ENCODE measurements around the gene LYPLA2.

LYPLA2 gene

GRCh38 chr1:23790696-23791515, at the start of gene LYPLA2:
Gene LYPLA2, plus strand, starts transcription at chr1:23791145. Its CDS starts 1,538 bp downstream, at chr1:23792683.
- DNase-seq, result peak; percentile 86

DNA sequence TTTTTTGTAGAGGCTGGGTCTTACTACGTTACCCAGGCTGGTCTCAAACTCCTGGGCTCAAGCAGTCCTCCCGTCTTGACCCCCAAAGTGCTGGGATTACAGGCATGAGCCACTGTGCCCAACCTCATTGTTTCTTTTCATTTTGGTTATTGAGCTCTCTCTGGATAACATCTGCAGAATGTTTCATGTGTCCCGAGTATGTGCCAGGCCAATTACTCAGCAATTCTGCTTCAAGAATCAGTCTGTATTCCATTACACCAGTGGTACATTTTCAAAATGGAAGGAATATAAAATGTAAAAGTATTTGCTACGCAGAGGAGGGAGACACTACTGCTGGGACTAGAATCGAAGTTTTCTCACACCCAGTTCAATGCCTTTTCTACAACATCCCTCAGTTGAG, 49.3 kb upstream of the LYPLA2 start:
- no peak for DNase-seq

DNA sequence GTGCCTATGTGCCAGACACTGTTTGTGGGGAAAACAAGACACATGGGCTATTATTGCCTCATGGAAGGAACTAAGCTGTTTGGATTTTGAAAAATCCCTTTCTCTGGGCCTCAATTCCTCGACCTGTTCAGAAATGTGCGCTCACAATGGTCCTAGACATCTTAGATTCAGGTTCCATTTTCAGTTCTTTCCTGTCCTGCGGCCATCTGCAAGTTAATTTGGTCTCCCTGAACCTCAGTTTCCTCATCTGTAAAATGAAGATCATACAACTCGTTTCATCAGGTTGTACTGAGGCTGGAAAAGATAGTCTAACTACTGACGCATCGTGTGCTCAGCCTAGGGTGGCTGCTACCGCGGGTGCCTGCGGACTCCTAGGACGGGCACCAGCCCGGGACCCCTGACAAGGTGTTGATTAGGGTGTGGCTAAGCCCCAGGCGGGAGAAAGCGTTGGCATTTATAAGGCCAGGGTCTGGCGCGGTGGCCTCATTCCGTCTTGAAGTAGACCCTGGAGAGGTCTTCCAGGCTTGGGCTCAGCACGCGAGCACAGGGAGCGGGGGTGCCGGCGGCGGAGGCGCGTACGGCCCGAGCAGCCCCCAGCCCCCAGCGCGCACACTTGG, 48.2 kb upstream of the LYPLA2 start:
- DNase-seq, result no peak

GRCh38 chr1:23743287-23744152, 47.4 kb upstream of the LYPLA2 start, which contains the start of gene ELOA:
Gene ELOA, plus strand, starts transcription at chr1:23743471. Its CDS starts 33 bp downstream, at chr1:23743504.
- peak; percentile 81 for DNase-seq

- DNase-seq, result peak; percentile 37
These were observed 45.4 kb upstream of the LYPLA2 start for GRCh38 chr1:23745515-23745914.

DNA sequence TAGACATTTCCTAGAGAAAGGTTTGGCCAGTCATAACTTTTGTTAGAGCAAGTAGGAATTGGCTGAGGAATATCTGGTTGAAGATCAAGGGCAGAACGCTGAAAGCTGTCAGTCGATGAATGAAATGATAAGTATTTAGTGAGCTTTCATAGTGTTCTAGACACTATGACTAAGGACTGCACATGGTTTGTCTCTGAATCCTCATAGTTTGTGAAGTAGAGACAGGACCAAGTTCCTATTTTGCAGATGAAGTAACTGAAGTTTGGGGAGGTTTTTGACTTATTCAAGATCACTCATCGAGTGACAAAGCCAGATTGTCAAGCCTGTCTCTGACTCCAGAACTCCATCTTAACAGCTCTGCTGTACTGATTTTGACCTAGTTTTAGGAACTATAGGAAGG, 42.9 kb upstream of the LYPLA2 start:
- no peak for DNase-seq

GRCh38 chr1:23751050-23751814, 39.7 kb upstream of the LYPLA2 start:
- peak; percentile 35 for DNase-seq

DNA sequence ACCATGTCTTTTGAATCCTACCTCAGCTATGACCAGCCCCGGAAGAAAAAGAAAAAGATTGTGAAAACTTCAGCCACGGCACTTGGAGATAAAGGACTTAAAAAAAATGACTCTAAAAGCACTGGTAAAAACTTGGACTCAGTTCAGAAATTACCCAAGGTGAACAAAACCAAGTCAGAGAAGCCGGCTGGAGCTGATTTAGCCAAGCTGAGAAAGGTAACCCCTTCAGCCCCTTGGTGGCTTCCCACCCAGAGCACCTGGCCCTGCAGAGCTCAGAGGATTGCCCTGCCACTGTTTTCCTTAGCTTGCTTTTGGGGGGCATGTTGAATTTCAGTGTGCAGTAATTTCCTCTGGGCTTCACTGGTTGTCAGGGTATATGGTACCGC, 39.1 kb upstream of the LYPLA2 start:
- DNase-seq, result no peak

DNA sequence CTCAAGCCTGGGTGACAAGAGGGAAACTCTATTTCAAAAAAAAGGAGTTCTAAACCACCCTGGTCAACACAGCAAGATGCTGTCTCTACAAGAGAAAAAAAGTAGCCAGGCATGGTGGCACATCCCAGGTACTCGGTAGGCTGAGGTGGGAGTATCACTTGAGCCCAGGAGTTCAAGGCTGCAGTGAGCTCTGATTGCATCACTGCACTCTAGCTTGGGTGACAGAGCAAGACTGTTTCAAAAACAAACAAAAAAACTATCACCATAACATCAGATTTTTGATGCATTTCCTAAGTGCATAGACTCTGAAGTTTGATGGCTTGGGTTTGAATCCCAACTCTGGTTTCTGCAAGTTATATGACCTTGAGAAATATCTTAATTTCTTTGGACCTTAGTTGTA, 38.0 kb upstream of the LYPLA2 start:
- no peak for DNase-seq

GRCh38 chr1:23756676-23757075, 34.3 kb upstream of the LYPLA2 start:
- DNase-seq, result no peak

DNA sequence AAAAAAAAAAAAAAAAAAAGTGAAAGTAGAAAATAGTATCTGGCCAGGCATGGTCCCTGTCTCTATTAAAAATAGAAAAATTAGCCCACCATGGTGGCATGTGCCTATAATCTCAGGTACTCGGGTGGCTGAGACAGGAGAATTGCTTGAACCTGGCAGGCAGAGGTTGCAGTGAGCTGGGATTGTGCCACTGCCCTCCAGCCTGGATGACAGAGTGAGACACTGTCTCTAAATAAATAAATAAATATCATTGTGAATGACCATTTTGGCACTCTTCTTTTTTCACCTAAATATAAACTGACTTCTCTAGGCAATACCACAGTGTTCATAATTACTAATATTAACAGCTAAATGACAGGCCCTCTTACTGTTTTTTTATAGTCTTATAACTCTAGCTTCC, 33.1 kb upstream of the LYPLA2 start:
- DNase-seq, result no peak

- no peak for DNase-seq
These were observed 31.7 kb upstream of the LYPLA2 start for GRCh38 chr1:23759277-23759676.

GRCh38 chr1:23763041-23763577, 27.8 kb upstream of the LYPLA2 start:
- no peak for DNase-seq

DNA sequence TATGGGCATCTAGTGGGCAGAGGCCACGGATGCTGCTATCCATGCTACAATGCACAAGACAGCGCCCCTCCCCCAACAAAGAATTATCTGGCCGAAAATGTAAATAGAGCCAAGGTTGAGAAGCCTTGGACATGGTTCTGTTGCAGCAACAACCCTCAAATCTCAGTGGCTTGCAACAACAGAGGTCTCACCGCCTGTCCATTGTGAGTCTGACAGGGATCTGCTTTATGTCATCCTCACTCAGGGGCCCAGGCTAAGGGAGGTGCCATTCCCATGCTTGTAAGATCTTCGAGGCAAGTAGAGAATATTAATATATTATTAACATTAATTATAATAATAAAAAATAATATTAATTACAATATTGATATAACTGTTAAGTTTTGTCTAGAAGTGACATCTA, 22.2 kb upstream of the LYPLA2 start:
- DNase-seq, result no peak

- peak; percentile 73 for DNase-seq
These were observed 18.7 kb upstream of the LYPLA2 start for GRCh38 chr1:23772049-23772853.

DNA sequence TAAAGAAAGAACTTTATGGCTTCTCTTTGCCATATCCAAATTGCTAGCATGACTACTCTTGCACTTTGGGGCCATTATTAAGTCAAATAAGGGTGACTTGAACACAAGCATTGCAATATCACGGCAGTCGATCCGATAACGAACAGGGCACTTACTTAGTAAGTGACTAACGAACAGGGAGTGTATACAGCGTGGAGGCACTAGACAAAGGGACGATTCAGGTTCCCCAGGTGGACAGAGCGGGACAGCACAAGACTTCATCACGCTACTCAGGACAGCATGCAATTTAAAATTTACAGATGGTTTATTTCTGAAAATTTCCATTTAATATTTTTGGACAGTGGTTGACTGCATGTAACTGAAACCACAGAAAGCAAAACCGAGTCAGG, 18.1 kb upstream of the LYPLA2 start:
- no peak for DNase-seq

GRCh38 chr1:23774174-23774880, 16.6 kb upstream of the LYPLA2 start:
- no peak for DNase-seq

DNA sequence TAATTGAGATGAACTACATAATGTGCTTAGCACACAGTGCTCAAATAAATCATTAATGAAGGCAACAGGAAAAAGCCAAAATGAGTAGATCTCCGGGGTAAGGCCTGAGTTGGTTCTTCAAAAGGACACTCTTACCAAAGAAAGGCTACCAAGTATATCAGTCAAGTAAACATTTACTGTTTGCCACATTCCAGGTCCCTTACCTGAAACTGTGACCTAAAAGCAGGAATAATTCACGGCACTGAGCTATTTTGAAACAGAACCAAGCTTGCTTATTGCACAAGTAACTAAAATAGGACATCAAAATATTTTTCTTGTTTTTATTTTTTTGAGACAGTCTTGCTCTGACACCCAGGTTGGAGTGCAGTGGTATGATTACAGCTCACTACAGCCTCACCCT, 14.7 kb upstream of the LYPLA2 start:
- DNase-seq, result no peak

DNA sequence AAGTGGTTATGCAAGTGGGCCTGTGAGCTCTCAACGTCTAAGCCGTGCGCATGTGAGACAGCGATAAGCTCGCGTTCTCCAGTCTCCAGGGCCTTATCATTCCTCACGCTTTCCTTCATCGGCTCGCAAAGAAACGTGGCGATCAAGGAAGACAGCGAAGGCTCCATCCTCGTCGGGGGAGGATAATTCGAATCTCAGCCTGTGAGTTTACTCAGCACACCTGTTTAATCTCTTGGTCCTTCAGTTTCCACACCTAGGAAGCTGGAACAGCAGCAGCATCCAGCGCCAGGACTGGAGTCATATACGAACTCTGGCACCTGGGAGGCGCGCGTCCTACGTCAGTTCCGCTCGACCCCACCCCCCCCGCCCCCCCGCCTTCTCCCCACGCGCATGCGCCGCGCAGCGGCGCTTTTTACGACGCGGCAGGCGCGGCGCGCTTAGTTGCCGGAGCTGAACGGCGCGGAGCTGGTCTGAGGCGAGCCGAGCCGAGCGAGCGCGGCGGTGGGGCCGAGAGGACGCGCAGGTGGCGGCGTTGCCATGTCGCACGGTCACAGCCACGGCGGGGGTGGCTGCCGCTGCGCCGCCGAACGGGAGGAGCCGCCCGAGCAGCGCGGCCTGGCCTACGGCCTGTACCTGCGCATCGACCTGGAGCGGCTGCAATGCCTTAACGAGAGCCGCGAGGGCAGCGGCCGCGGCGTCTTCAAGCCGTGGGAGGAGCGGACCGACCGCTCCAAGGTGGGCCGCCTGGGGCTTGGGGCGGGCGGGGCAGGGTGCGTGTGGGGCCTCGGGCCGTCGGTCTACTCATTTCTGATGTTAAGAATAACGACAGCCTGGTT, 12.7 kb upstream of the LYPLA2 start, which contains the start of gene PITHD1:
TSS of gene PITHD1 (plus strand) at position 440 of the 836 bp plus-strand sequence. CDS start at position 538, 98 bp downstream.
- peak; percentile 88 for DNase-seq

Measured in NCI-H69 (cell line).